Activated CD4-positive, alpha-beta T cell treated with anti-CD3 and anti-CD28 coated beads, Interleukin-2, amount 10 ng/mL, durations not matched to agents 7 days and 5 days (primary cell): ENCODE data around the gene PRXL2C. TPM values are rescaled to one million over a fixed set of nuclear protein-coding genes. Genes with fewer than 3 reads are reported as not detected.
"Not testable (repeated sequence)": the region's sequence is repeated elsewhere in the genome, so short reads cannot be mapped to it uniquely, and the experiment has no call there.

Source experiments
- CTCF ChIA-PET: fragments of 350-600 bp; sonication (Branson Sonifier 250); formaldehyde crosslinking; loops from one replicate; lab custom pipeline; 2021; ENCODE audit warnings: antibody characterized with exemption; lab: Charles Lee
- POLR2A ChIA-PET: fragments of 350-600 bp; sonication (Branson Sonifier 250); formaldehyde crosslinking; loops from one replicate; lab custom pipeline; 2021; ENCODE audit warnings: antibody characterized with exemption; lab: Charles Lee
- DNase-seq: peaks from one replicate; pipeline ENCODE4 v3.0.0-alpha.2; 2020
- H3K27ac Mint-ChIP-seq: one replicate; pipeline ENCODE4 v1.8.0; 2021; ENCODE audit warnings: mild to moderate bottlenecking, moderate library complexity, mixed read lengths
- H3K27me3 Mint-ChIP-seq: one replicate; pipeline ENCODE4 v1.8.0; 2021; ENCODE audit warnings: mixed read lengths
- H3K36me3 Mint-ChIP-seq: one replicate; pipeline ENCODE4 v1.8.0; 2021; ENCODE audit warnings: low read depth, mixed read lengths
- H3K4me1 Mint-ChIP-seq: one replicate; pipeline ENCODE4 v1.8.0; 2021; ENCODE audit warnings: mixed read lengths
- H3K4me3 Mint-ChIP-seq: one replicate; pipeline ENCODE4 v1.8.0; 2021; ENCODE audit warnings: mild to moderate bottlenecking, moderate library complexity, mixed read lengths
- H3K9me3 Mint-ChIP-seq: one replicate; pipeline ENCODE4 v1.8.0; 2021; ENCODE audit warnings: mixed read lengths
- total RNA-seq, 2 experiments: library from RNA; stranded (reverse); gene quantifications; one replicate each; pipeline ENCODE4 v1.2.3, GENCODE V29; 2021

PRXL2C gene
- total RNA-seq: 1 to 10 TPM; 5.0 to 5.6 TPM

GRCh38 chr9:96655198-96655851 is at the start of gene PRXL2C:
Gene PRXL2C, minus strand, starts transcription at chr9:96655317. Its CDS starts 36 bp downstream, at chr9:96655281.
- H3K9me3 Mint-ChIP-seq: no peaks in the 10 kb centered on the region
- peak within 1 kb of the TSS; percentile 86 for H3K4me3 Mint-ChIP-seq
- CTCF ChIA-PET: interaction anchor here (2.0 to 2.1 kb wide), 2 partner anchors 11 to 213 kb away, joined by 5 to 8 read pairs; no protein-coding TSS in a partner anchor
- POLR2A ChIA-PET: no interaction called here
- H3K27ac Mint-ChIP-seq: peak within 1 kb of the TSS; percentile 88
- peaks cover 17% of the 10 kb centered on the region for H3K4me1 Mint-ChIP-seq
- peak; percentile 79 for DNase-seq
- peaks cover 9% of the 10 kb centered on the region for H3K27me3 Mint-ChIP-seq
- H3K36me3 Mint-ChIP-seq: peaks cover under 1% of the 10 kb centered on the region

- H3K9me3 Mint-ChIP-seq: peaks cover 21% of the 10 kb centered on the region
- DNase-seq, H3K27ac Mint-ChIP-seq, H3K27me3 Mint-ChIP-seq, H3K36me3 Mint-ChIP-seq, POLR2A ChIA-PET, H3K4me1 Mint-ChIP-seq, H3K4me3 Mint-ChIP-seq: not testable (repeated sequence)
- CTCF ChIA-PET: interaction anchor here (1.1 kb wide), 1 partner anchor 259 kb away, joined by 3 read pairs; no protein-coding TSS in a partner anchor
These were observed 45.7 kb upstream of the PRXL2C start for GRCh38 chr9:96700721-96701375.

GRCh38 chr9:96691326-96691725 is 36.2 kb upstream of the PRXL2C start:
- ChIA-PET CTCF (no interaction called here), POLR2A (no interaction called here)
- DNase-seq: no peak
- Mint-ChIP-seq H3K27ac (no peak overlapping the region), H3K4me1 (peaks cover 4% of the 10 kb centered on the region), H3K27me3 (peaks cover 1% of the 10 kb centered on the region), H3K4me3 (no peak overlapping the region), H3K9me3 (peaks cover 10% of the 10 kb centered on the region), H3K36me3 (no peaks in the 10 kb centered on the region)

GRCh38 chr9:96688745-96689464 is 33.8 kb upstream of the PRXL2C start:
- H3K36me3 Mint-ChIP-seq: no peaks in the 10 kb centered on the region
- H3K4me1 Mint-ChIP-seq: peaks cover 4% of the 10 kb centered on the region
- ChIA-PET POLR2A (no interaction called here), CTCF (no interaction called here)
- H3K9me3 Mint-ChIP-seq: peaks cover 12% of the 10 kb centered on the region
- no peak overlapping the region for H3K4me3 Mint-ChIP-seq
- peaks cover 1% of the 10 kb centered on the region for H3K27me3 Mint-ChIP-seq
- no peak overlapping the region for H3K27ac Mint-ChIP-seq
- no peak for DNase-seq

GRCh38 chr9:96688187-96688586 is 33.1 kb upstream of the PRXL2C start:
- no peak overlapping the region for H3K4me3 Mint-ChIP-seq
- H3K36me3 Mint-ChIP-seq: no peaks in the 10 kb centered on the region
- ChIA-PET POLR2A (no interaction called here), CTCF (no interaction called here)
- H3K27ac Mint-ChIP-seq: no peak overlapping the region
- peaks cover 12% of the 10 kb centered on the region for H3K9me3 Mint-ChIP-seq
- no peak for DNase-seq
- H3K4me1 Mint-ChIP-seq: peaks cover 4% of the 10 kb centered on the region
- H3K27me3 Mint-ChIP-seq: peaks cover 1% of the 10 kb centered on the region

- peak overlapping the region; percentile 66 for H3K4me3 Mint-ChIP-seq
- peaks cover 9% of the 10 kb centered on the region for H3K9me3 Mint-ChIP-seq
- H3K36me3 Mint-ChIP-seq: no peaks in the 10 kb centered on the region
- H3K27ac Mint-ChIP-seq: peak overlapping the region; percentile 63
- CTCF ChIA-PET: interaction anchor here (0.7 kb wide), 1 partner anchor 433 kb away, joined by 3 read pairs; no protein-coding TSS in a partner anchor
- H3K4me1 Mint-ChIP-seq: peaks cover 4% of the 10 kb centered on the region
- POLR2A ChIA-PET: no interaction called here
- DNase-seq: peak; percentile 65
- peaks cover 1% of the 10 kb centered on the region for H3K27me3 Mint-ChIP-seq
These were observed 31.7 kb upstream of the PRXL2C start for GRCh38 chr9:96686638-96687335.

- no peak for DNase-seq
These were observed 25.8 kb upstream of the PRXL2C start for GRCh38 chr9:96680812-96681499.

GRCh38 chr9:96674906-96675538 is 19.9 kb upstream of the PRXL2C start:
- ChIA-PET CTCF (no interaction called here), POLR2A (no interaction called here)
- H3K9me3 Mint-ChIP-seq: peaks cover 6% of the 10 kb centered on the region
- peaks cover 5% of the 10 kb centered on the region for H3K27me3 Mint-ChIP-seq
- no peaks in the 10 kb centered on the region for H3K36me3 Mint-ChIP-seq
- no peak for DNase-seq
- H3K27ac Mint-ChIP-seq: no peak overlapping the region
- no peaks in the 10 kb centered on the region for H3K4me1 Mint-ChIP-seq
- no peak overlapping the region for H3K4me3 Mint-ChIP-seq

More at GRCh38 chr9:96680812-96681499, 25.8 kb upstream of the PRXL2C start:
- Mint-ChIP-seq H3K4me3 (no peak overlapping the region), H3K9me3 (peaks cover 1% of the 10 kb centered on the region), H3K4me1 (no peaks in the 10 kb centered on the region), H3K36me3 (no peaks in the 10 kb centered on the region), H3K27me3 (no peaks in the 10 kb centered on the region), H3K27ac (no peak overlapping the region)
- CTCF ChIA-PET: interaction anchor here (1.2 kb wide), 1 partner anchor 20 kb away, joined by 3 read pairs; no protein-coding TSS in a partner anchor
- POLR2A ChIA-PET: no interaction called here

- not testable (repeated sequence) for H3K27me3 Mint-ChIP-seq
These were observed 18.7 kb upstream of the PRXL2C start for GRCh38 chr9:96673786-96674185.

GRCh38 chr9:96668868-96669534 is 13.9 kb upstream of the PRXL2C start:
- no peak for DNase-seq
- POLR2A ChIA-PET: no interaction called here
- H3K4me1 Mint-ChIP-seq: peaks cover 6% of the 10 kb centered on the region
- CTCF ChIA-PET: no interaction called here
- no peaks in the 10 kb centered on the region for H3K27me3 Mint-ChIP-seq
- peaks cover 4% of the 10 kb centered on the region for H3K9me3 Mint-ChIP-seq
- H3K36me3 Mint-ChIP-seq: no peaks in the 10 kb centered on the region
- H3K4me3 Mint-ChIP-seq: no peak overlapping the region
- H3K27ac Mint-ChIP-seq: no peak overlapping the region

More at GRCh38 chr9:96673786-96674185, 18.7 kb upstream of the PRXL2C start:
- H3K4me1 Mint-ChIP-seq, DNase-seq, H3K4me3 Mint-ChIP-seq, CTCF ChIA-PET, H3K36me3 Mint-ChIP-seq, POLR2A ChIA-PET, H3K27ac Mint-ChIP-seq, H3K9me3 Mint-ChIP-seq: not testable (repeated sequence)

GRCh38 chr9:96667363-96667728 is 12.2 kb upstream of the PRXL2C start:
- H3K4me1 Mint-ChIP-seq: peaks cover 6% of the 10 kb centered on the region
- DNase-seq: no peak
- no peak overlapping the region for H3K27ac Mint-ChIP-seq
- H3K4me3 Mint-ChIP-seq: no peak overlapping the region
- ChIA-PET POLR2A (interaction anchor here (0.6 kb wide), 1 partner anchor 408 kb away, joined by 3 read pairs; no protein-coding TSS in a partner anchor), CTCF (interaction anchor here (0.8 to 2.0 kb wide), 5 partner anchors 9 to 341 kb away, joined by 3 to 8 read pairs (median 3); no protein-coding TSS in a partner anchor)
- no peaks in the 10 kb centered on the region for H3K9me3 Mint-ChIP-seq
- H3K36me3 Mint-ChIP-seq: no peaks in the 10 kb centered on the region
- peaks cover 2% of the 10 kb centered on the region for H3K27me3 Mint-ChIP-seq
